ENCODE measurements around the gene MCM7. TPM values are rescaled to one million over a fixed set of nuclear protein-coding genes. Genes with fewer than 3 reads are reported as not detected.
A peak's percentile ranks its signal among the peaks of the same experiment; 100 is the strongest.

The MCM7 gene
- total RNA-seq, 1 donor from 2014 or later = 40.1 TPM

DNA sequence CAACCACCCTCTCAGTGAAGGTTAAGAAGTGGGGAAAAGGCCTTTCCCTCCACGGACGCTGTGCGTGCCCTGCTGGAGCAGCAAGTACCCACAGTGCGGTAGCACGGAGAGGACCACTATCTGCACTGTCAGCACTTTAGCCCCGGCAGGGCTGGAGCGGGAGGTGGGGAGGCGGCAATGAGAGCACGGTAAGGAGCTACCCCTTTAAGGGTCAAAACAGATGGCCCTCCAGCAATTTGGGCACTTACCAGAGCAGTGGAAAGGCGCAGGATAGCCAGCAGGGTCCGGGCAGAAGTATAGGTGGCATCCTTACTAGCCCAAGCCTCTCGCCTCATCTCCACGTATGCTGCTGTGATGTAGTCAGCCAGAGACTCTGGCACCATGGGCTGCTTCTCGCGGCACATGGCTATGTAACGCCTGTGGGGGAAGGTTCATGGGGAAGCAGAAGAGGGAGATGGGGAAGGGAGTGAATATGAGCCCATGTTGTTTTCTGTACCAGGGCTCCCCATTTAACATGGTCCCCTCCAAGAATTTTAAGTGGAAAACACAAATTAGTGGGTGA, 7.2 kb downstream of the MCM7 start:
- no peak for DNase-seq (ENCODE audit: low read depth)

DNA sequence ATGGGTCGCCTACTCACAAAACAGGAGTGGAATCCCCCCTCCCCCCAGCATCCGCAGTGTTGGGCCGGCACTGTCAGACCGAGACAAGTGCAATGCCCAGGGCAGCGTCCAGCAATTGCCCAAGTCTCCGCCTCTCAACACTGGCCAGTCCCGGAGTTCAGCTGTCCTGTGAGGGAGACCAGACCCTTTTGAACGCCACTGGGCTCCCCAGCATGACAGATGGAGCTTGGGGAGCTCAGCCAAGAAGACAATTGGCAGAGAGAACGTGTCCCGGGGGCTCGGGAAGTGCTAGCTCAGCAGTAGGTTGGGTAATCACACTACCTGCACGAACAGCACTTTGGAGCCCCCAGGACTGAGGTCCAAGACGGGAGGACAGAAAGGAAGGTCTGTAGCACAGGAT, 7.7 kb downstream of the MCM7 start:
- no peak for DNase-seq (ENCODE audit: low read depth)

DNA sequence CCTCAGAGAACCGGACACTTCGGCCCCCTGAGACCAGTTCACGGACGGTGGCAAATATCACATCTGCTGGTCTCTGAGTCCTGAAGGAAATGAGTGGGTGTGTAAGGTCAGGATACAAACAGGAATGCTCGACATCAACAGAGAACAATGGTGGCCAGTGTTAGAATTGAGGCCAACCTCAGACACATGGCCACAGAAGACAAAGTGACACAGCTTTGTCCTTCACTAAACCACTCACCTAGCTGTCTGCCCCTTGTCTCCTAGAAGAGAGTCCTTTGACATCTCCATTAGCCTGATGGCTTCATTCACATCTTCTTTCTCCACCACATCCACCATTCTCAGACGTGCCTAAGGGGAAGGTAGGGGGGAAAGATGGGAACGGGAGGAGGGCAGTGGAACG, 8.1 kb downstream of the MCM7 start:
- no peak for DNase-seq (ENCODE audit: low read depth)

DNA sequence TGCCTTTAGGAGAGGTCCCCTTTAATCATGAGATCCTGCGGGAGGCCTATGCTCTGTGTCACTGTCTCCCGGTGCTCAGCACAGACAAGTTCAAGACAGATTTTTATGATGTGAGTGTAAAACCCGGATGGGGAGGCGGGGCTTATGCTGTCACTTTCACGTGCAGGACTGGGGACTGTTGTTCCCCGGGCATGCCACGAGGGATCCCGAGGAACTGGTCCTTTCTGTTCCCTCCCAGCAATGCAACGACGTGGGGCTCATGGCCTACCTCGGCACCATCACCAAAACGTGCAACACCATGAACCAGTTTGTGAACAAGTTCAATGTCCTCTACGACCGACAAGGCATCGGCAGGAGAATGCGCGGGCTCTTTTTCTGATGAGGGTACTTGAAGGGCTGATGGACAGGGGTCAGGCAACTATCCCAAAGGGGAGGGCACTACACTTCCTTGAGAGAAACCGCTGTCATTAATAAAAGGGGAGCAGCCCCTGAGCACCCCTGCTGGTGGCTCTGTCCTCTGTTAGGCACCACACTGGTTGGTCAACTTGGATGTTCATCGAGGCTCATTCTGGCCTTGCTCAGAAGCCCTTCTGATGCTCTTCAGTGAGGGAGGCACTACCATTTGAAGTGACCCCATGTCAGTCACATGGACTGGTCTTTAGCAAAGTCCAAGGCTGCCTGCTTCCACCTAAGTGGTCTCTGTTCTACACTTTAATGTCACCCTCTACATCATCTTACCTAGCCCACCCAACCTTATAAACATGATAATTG, 9.6 kb downstream of the MCM7 start:
- DNase-seq (ENCODE audit: low read depth) = no peak

DNA sequence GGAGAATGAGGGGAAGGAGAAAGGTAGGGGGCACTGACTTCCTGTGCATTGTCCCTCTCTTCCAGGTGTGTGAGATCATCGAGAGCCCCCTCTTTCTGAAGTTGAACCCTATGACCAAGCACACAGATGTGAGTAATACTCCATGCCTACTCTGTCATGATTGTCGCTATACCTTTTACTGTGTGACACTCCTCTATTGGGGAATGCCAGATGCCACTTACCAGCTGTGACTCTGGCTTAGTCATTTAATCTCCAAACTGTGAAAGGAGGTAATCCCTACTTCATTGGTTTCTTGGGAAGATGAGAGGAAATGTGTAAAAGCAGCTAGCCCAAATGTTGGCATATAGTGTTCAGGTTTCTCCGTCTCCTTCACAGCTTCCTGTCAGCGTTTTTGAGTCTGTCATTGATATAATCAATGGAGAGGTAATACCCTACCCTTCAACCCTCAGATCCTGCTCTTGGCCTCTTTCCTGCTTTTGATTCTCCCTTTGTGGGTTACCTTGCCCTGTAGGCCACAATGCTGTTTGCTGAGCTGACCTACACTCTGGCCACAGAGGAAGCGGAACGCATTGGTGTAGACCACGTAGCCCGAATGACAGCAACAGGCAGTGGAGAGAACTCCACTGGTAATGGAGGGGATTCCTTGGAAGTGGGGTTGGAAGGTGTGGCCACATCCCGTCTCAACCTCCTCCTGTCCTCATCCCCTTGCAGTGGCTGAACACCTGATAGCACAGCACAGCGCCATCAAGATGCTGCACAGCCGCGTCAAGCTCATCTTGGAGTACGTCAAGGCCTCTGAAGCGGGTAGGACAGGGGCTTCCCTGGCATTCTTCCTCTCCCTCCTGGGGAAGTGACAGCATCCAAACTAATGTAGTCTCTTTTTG, 10.4 kb downstream of the MCM7 start:
- no peak for DNase-seq (ENCODE audit: low read depth)

DNA sequence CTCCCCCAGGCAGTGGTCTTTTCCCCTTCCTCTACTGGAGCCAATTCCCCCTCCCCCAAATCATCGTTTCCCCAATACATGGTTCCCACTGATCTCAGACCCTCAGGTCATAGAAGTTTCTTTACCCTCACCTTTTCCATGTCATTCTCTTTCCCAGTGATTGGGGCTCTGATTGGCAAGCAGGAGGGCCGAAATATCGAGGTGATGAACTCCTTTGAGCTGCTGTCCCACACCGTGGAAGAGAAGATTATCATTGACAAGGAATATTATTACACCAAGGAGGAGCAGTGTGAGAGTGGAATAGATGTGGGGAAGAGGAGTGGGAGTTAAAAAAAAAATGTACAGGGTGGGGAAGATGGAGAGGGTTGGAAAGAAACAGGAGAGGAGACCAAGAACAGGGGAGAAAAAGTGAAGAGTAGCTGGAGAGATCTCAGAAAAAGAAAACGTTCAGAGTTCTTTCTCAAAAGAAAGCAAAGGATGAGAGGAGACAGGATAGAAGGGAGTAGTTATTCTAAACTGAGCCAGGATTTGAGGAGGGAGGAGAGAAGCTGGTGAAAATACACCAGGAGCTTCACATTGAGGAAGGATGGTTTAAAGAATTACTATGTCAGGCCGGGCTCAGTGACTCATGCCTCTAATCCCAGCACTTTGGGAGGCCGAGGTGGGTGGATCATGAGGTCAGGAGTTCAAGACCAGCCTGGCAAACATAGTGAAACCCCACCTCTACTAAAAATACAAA, 11.6 kb downstream of the MCM7 start:
- DNase-seq (ENCODE audit: low read depth) = no peak

DNA sequence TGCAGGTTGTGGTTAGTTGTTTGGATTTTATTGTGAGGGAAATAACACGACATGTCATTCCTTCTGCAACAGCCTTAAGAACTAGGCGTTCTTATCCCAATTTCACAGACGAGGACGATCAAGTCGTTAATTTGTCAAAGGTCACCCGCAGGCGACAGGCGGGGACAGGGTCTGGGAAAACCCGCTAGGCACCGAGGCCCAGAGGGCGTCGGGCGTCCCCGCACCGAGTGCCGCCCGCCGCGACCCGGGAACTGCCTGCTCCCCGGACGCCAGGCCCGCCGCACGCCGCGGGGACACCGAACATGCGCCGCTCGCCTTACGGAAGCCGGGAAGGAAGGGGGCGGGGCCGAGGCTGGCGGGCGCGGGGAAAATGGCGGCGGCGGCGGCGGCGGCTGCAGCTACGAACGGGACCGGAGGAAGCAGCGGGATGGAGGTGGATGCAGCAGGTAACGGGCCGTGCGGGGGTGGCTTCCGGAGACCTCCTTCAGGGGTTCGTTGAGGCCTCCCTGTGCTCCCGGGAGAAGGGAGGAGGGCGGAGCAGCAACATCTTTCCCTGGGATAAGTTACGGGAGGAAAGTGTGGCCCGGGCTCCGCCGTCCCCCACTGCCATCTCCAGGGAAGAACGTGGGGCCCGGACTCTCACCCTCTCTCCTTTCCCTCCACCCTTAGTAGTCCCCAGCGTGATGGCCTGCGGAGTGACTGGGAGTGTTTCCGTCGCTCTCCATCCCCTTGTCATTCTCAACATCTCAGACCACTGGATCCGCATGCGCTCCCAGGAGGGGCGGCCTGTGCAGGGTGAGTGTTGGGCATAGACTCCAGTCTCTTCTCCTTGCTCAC, 12.4 kb downstream of the MCM7 start, which contains the start of gene COPS6:
Gene COPS6, plus strand, starts transcription at position 349 of the 837 bp plus-strand sequence. Its CDS starts 22 bp downstream, at position 371.
- no peak for DNase-seq (ENCODE audit: low read depth)

DNA sequence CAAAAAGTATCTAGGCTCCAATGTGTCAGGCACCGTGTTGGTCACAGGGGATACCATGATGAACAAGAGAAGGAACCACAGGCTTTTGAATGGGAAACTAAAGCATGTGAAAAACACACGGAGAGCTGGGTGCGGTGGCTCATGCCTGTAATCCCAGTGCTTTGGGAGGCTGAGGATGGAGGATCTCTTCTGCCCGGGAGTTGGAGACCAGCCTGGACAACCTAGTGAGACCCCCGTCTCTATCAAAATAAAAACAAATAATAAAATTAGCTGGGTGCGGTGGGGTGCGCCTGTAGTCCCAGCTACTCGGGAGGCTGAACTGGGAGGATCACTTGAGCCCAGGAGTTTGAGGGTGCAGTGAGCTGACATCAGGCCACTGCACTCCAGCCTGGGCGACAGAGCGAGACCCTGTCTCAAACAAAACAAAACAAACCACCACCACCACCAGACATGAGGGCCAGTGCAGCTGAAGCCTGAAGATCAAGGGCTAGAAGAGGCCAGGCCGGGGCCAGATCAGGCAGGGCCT, 13.0 kb downstream of the MCM7 start:
- no peak for DNase-seq (ENCODE audit: low read depth)

DNA sequence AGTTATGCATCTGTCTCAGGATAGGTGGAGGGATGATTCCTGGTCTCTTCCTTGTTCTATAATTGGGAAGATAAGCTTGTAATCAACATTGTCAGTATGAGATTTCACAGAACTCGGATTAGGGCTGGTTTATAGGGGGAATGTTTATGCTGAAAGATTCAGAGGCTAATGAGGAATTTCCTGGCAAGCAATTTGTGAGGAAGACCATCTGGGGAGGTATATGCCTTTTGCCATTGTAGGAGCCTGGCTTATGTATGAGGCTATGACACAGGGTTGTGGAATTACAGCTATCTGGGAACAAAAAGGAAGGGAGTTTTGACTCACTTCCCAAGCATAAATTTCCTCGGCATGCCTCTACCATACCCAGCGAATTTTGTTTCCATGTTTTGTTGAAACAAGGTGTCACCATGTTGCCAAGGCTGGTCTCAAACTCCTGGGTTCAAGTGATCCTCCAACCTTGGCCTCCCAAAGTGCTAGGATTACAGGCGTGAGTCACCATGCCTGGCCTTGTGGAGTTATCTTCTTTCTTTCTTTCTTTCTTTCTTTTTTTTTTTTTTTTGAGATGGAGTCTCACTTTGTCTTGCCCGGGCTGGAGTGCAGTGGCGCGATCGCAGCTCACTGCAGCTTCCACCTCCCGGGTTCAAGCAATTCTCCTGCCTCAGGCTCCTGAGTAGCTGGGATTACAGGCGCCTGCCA, 14.0 kb downstream of the MCM7 start:
- DNase-seq (ENCODE audit: low read depth) = peak; percentile 91

DNA sequence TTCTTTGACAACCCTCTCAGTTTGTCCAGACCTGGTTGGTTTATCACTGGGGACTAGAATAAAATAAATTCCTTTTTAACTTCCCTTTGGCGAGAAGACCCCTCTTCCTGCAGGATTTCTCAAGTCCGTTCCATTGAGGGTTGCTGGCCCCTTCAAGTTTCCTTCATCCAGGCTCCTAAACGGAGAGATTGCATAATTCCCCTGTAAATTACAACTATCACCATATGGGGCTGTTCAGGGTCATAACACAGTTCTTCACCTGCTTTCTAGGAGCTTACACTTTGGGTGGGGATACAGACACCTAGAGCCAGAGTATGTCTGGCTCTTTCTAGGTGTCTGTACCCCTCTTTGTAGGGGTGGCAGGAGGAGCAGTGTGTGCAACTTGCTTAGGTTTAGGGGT, 15.7 kb downstream of the MCM7 start:
- no peak for DNase-seq (ENCODE audit: low read depth)

DNA sequence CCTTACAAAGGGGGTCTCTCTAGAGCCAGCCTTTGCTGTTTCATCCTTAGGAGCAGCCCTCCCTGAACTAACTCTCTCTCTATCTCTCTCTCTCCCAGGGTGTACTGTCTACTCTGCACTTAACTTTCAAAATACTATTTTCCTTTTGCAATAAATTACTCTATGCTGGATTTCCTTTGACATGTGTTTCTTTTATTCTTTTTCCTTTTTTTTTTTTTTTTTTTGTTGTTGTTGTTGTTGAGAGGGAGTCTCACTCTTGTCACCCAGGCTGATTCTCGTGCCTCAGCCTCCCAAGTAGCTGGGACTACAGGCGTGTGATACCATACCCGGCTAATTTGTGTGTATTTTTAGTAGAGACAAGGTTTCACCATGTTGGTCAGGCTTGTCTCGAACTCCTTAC, 18.2 kb downstream of the MCM7 start:
- DNase-seq (ENCODE audit: low read depth) = no peak

DNA sequence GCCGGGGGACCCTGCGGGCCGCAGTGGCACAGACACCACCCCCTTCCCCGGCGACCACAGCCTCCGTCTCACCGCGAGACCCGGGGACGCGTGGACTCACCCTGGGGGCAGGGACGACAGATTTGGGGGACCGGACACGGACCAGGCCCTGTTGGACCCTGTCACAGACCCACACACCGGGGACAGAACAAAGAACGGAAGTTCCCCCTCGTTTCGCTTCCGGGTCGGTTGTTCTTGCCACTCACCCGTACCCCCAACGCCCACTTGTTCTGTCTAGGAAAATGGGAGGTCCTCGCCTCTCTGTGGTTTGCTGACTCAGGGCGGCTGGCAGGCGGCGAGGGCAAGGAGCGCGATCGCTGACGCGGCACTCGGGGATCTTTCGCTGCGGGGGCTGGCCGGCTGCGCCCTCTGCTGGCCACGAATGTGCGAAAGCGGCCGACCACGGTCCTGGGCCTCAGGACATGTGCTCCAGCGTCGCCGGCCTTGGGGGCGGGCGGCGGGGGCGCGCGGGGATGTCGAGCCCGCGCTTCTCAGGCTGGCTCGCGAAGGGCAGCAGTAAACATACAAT, 19.6 kb downstream of the MCM7 start, which contains the start of gene ZNF3:
Gene ZNF3, minus strand, starts transcription at position 189 of the 568 bp plus-strand sequence. CDS start 4,366 bp downstream, outside the sequence.
- peak; percentile 95 for DNase-seq (ENCODE audit: low read depth)

DNA sequence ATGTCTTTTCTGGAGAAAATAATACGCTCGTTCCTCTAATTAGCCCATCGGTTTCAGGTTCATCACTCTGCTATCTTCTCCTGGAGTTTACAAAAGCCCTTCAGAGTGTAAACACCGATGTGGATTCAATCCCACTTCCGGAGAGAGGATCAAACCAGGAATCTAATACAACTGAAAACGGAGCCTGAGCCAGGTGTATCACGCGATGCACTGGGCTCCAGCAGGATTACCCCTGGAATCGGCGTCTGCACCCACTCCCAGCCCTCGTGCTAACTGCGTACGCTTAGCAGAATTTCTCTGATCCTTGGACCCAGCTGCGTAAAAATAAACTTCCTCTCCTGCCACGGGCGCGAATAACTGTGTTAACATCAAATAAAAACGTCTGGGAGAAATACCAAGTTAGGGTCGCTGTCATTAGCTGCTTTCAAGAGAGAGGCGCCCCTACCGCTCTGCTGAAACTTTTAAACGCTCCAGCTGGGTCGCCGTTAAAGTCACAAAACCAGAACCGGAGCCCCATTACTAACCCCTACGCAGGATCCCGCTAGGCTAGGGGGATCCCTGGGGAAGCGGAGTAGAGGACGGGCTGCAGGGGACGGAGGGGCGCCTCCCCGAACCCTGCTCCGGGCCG, 20.2 kb downstream of the MCM7 start:
- no peak for DNase-seq (ENCODE audit: low read depth)

DNA sequence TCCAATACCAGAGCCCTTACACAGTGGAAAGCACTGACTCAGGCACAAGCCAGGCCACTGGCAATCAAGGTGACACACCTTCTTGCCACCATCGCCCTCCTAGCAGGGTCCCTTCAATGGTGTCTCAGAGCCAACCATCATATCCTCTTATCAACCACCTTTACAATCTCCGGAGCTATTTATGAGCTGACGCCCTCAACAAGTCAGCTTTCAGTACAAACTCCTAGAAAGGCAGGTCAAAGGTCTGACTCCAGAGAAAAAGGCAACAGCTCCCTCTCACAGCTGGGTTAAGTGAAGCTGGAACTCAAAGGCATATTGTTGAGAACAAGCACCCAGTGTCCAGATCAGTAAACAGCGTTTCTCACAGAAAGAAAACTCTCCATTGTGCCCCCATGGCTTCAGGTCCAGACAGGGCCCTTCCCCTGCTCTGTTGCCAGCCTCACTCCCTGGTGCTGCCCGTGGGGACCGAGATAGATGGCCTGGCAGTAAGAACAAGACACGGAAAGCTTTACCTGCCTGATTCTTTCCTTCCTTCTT, 22.1 kb downstream of the MCM7 start:
- DNase-seq (ENCODE audit: low read depth) = no peak

DNA sequence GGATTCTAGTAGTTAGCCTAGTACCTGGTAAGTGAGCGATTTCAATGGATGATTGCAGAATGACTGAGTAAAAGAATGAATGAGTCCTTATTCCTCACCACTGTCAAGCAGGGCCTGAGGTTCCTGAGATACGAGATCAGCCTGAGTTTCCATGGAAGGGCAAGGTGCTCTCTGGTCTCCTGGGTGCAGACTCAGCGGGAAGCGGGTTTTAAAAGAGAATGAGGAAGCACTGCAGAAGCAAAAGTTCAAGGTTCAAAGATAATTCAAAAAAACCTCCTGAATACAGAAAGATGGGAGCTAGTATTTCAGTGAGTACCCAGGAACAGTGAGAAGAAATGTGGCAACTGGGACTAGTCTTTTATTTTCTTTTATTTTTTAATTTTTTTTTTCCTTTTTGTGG, 24.0 kb downstream of the MCM7 start:
- no peak for DNase-seq (ENCODE audit: low read depth)

DNA sequence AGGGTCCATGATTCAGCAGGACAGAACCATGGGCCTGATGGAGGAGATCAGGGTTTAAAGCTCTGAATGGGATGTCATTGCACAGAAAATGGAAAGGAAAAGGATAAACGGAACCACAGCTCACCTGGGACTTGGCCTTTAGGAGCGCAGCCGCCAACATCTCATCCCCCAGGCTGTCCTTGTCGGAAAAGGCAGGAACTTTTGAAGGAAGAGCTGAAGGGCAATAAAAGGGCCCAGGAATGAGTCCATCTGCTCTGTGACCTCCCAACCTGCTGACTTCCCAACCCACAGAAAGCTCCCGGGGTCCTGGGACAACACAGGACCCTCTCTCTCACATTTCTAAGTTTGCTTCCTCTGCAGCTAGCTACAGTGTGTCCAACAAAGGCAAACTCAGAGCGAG, 25.8 kb downstream of the MCM7 start:
- DNase-seq (ENCODE audit: low read depth) = no peak

DNA sequence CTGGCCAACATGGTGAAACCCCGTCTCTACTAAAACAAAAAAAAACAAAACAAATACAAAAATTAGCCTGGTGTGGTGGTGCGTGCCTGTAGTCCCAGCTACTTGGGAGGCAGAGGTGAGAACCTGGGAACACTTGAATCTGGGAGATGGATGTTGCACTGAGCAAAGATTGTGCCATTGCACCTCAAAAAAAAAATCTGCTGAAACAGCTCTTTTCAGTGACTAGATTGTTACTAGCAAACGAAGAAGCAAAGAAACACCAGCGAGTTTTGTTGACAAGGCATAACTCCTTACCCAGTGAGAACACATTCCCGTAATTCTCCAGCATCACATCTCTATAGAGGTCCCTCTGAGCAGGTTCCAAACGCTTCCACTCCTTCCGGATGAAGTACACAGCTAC, 26.4 kb downstream of the MCM7 start:
- no peak for DNase-seq (ENCODE audit: low read depth)

DNA sequence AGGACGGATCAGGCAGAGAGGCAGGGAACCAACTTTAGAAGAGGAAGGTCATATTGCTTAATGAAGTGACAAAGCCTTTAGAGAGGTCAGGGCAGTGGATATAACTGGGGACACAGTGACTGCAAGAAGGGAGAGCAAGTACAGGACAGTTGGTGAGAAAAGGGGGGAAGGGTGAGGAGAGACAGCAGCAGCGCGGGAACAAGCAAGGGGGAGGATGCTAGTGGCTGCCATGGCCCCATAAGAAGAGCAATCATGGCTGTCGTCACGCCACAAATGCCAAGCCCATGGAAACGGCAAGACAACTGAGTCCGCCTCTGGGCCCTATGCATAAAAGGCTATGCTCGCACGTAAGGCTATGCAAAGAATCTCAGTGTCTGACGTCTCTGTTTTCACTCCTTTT, 28.7 kb downstream of the MCM7 start:
- no peak for DNase-seq (ENCODE audit: low read depth)

All from renal cortical epithelial cell (primary cell).